ENCODE data around the gene NOD1. TPM values are rescaled to one million over a fixed set of nuclear protein-coding genes. Genes with fewer than 3 reads are reported as not detected.

Gene NOD1
- total and polyA plus RNA-seq, 2 of the 13 experiments (the other 11 are each of a cell fraction or from before 2014, with no cell fraction given) = 1.7 to 2.9 TPM

DNA sequence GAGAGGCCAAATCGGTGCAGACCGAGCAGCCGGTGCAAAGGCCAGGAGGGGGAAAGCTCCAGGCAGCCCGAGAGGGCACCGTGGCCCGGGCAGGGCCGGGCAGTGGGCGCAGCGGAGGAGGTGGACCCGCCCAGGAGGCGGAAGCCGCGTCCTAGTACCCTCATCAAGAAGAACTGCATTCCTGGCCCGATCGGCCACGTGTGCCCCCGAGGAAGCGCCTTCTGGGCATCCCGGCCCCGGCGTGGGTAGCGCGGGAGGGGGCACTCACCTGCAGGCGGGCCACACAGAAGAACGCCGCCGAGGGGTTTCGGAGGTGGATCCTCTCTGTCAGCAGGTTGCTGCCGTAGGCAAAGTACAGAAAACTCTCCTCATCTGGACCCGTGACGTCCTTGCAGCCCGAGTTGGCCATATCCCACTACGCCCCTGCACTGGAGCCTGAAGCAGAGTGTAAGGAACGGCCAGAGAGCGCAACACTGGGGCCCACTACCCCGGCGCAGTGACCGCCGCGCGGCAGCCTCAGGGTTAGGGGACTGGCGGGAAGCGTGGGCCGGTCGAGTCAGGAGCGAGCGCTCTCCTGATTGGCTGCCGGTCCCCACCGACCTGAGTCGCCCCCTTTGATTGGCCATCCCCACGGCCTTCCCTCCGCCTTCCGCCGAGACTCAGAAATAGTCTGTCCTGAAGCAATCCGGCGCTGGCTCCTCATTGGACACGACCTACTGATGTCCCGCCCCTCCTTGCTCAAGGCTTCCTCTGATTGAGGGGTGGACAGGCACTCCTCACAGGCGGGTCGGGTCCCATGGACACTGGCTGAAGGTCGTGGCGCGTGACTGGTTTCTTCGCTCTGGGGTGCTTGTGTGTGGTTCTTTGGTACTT is 26.0 kb upstream of the NOD1 start, which contains the start of gene GGCT (continued):
- no peak for TF ChIP-seq ZNF281 (CRISPR knock-in tag; IDR thresholded peaks at IDR 0.05; ENCODE audit: borderline replicate concordance)
- TF ChIP-seq KMT2A (CRISPR knock-in tag; IDR thresholded peaks at IDR 0.05) = peak; percentile 86
- TF ChIP-seq, protein P1, sequence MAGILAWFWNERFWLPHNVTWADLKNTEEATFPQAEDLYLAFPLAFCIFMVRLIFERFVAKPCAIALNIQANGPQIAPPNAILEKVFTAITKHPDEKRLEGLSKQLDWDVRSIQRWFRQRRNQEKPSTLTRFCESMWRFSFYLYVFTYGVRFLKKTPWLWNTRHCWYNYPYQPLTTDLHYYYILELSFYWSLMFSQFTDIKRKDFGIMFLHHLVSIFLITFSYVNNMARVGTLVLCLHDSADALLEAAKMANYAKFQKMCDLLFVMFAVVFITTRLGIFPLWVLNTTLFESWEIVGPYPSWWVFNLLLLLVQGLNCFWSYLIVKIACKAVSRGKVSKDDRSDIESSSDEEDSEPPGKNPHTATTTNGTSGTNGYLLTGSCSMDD (CRISPR knock-in tag; IDR thresholded peaks at IDR 0.05) = no peak
- TF ChIP-seq ZNF180 (CRISPR knock-in tag; IDR thresholded peaks at IDR 0.05; ENCODE audit: borderline replicate concordance, low read depth) = 0 out of 2 replicates have a peak, but pooled peaks have one; percentile 22
- TF ChIP-seq MED8 (CRISPR knock-in tag; IDR thresholded peaks at IDR 0.05; ENCODE audit: insufficient replicate concordance) = no peak
- peak; percentile 88 for TF ChIP-seq KMT2B (CRISPR knock-in tag; IDR thresholded peaks at IDR 0.05)
- TF ChIP-seq, protein P2, sequence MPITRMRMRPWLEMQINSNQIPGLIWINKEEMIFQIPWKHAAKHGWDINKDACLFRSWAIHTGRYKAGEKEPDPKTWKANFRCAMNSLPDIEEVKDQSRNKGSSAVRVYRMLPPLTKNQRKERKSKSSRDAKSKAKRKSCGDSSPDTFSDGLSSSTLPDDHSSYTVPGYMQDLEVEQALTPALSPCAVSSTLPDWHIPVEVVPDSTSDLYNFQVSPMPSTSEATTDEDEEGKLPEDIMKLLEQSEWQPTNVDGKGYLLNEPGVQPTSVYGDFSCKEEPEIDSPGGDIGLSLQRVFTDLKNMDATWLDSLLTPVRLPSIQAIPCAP (CRISPR knock-in tag; IDR thresholded peaks at IDR 0.05; ENCODE audit: low read depth) = no peak
- no peak for TF ChIP-seq ZNF572 (CRISPR knock-in tag; IDR thresholded peaks at IDR 0.05)
- no peak for TF ChIP-seq ZNF318 (CRISPR knock-in tag; IDR thresholded peaks at IDR 0.05)
- TF ChIP-seq HNRNPL (IDR thresholded peaks at IDR 0.05; ENCODE audit: low read depth, low read length) = peak; percentile 83
- TF ChIP-seq, protein P3, sequence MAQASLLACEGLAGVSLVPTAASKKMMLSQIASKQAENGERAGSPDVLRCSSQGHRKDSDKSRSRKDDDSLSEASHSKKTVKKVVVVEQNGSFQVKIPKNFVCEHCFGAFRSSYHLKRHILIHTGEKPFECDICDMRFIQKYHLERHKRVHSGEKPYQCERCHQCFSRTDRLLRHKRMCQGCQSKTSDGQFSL (CRISPR knock-in tag; IDR thresholded peaks at IDR 0.05) = no peak
- peak; percentile 30; the same call in 1 of the 2 replicates for TF ChIP-seq NFIB (CRISPR knock-in tag; IDR thresholded peaks at IDR 0.05; ENCODE audit: borderline replicate concordance)
- peak; percentile 73 for TF ChIP-seq NCOA1 (CRISPR knock-in tag; IDR thresholded peaks at IDR 0.05)
- no peak for TF ChIP-seq MIXL1 (CRISPR knock-in tag; IDR thresholded peaks at IDR 0.05)

Data from HepG2 (cell line).